GM12878 (cell line): ENCODE results near the gene TNFAIP3.

Experiments
- CBX5 ChIP-seq: sonication (generic); IDR thresholded peaks from 2 replicates; pipeline ENCODE4 v1.6.1; 2016; ENCODE audit warnings: low read depth, moderate library complexity, mild to moderate bottlenecking, inconsistent platforms
- EZH2 ChIP-seq: IDR thresholded peaks from 2 replicates; pipeline ENCODE4 v1.6.1; 2012; ENCODE audit warnings: low read depth, mild to moderate bottlenecking, control low read depth, inconsistent platforms, low read length, borderline replicate concordance; ENCODE audit not compliant: control insufficient read depth
- GABPA ChIP-seq: IDR thresholded peaks from 2 replicates; pipeline ENCODE4 v1.6.1; 2014; ENCODE audit warnings: antibody characterized with exemption, low read depth, mild to moderate bottlenecking, inconsistent platforms
- HDAC2 ChIP-seq: fragments of 200-600 bp; sonication (generic); IDR thresholded peaks from 2 replicates; pipeline ENCODE4 v1.6.1; 2017
- JUND ChIP-seq: IDR thresholded peaks from 2 replicates; pipeline ENCODE4 v1.6.1; 2012; ENCODE audit warnings: low read depth, mild to moderate bottlenecking, low read length, improper control_type of control experiment, moderate library complexity
- POLR2A ChIP-seq: IDR thresholded peaks from 2 replicates; pipeline ENCODE4 v1.6.1; 2011; ENCODE audit warnings: low read depth, mild to moderate bottlenecking, low read length
- RFX5 ChIP-seq: IDR thresholded peaks from 2 replicates; pipeline ENCODE4 v1.6.1; 2011; ENCODE audit warnings: low read depth, low read length, improper control_type of control experiment
- SP1 ChIP-seq: IDR thresholded peaks from one replicate; pipeline ENCODE4 v1.6.1; 2011; ENCODE audit warnings: low read depth, low read length
- SPI1 ChIP-seq: IDR thresholded peaks from 2 replicates; pipeline ENCODE4 v1.6.1; 2011; ENCODE audit warnings: low read depth, mild to moderate bottlenecking, low read length, moderate library complexity, borderline replicate concordance; ENCODE audit not compliant: insufficient read depth
- ZZZ3 ChIP-seq: IDR thresholded peaks from 2 replicates; pipeline ENCODE4 v1.6.1; 2011; ENCODE audit warnings: low read depth; ENCODE audit not compliant: control insufficient read depth, insufficient read length
- TF ChIP-seq, protein P1 (sequence below), 3 experiments: IDR thresholded peaks in 2 of 3; conservative IDR thresholded peaks in 1 of 3; 2 replicates each; pipeline ENCODE4 v1.5.1; 2011; ENCODE audit warnings: low read depth in 3 of 3, low read length in 3 of 3, mild to moderate bottlenecking in 3 of 3, control low read depth in 2 of 3, moderate library complexity in 2 of 3, inconsistent platforms in 1 of 3, mixed read lengths in 1 of 3; ENCODE audit not compliant: control insufficient read depth in 2 of 3, insufficient read depth in 1 of 3; ENCODE audit errors: extremely low read depth in 1 of 3
- TF ChIP-seq, protein P2 (sequence below): IDR thresholded peaks from 2 replicates; pipeline ENCODE4 v1.6.1; 2011; ENCODE audit warnings: low read depth, mild to moderate bottlenecking, low read length, moderate library complexity, borderline replicate concordance; ENCODE audit errors: extremely low read depth
- TF ChIP-seq, protein P3 (sequence below): IDR thresholded peaks from 2 replicates; pipeline ENCODE4 v1.6.1; 2012; ENCODE audit warnings: low read depth, low read length, improper control_type of control experiment
- TF ChIP-seq, protein P4 (sequence below): fragments of 450-650 bp; IDR thresholded peaks from 2 replicates; pipeline ENCODE4 v1.6.1; 2016; ENCODE audit warnings: mild to moderate bottlenecking

DNA sequence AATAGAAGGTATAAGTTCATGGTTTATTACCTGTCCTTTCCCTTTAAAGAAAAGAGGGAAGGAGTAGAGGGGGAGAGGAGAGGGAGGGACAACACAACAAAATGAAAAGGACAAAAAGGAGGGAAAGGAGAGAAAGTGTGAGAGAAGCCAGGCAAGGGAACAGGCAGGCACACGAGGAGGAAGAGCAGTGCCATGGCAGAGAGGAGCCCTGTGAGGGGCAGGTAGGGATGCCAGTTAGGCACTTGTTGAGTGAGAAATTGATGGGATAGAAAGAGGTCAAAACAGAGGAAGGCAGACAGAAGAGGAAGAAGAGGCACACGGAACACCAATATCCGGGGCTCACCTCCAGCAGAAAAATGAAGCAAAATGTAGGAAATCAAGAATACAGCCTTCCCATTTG lies 42.5 kb downstream of the TNFAIP3 start:
- TF ChIP-seq, protein P1, sequence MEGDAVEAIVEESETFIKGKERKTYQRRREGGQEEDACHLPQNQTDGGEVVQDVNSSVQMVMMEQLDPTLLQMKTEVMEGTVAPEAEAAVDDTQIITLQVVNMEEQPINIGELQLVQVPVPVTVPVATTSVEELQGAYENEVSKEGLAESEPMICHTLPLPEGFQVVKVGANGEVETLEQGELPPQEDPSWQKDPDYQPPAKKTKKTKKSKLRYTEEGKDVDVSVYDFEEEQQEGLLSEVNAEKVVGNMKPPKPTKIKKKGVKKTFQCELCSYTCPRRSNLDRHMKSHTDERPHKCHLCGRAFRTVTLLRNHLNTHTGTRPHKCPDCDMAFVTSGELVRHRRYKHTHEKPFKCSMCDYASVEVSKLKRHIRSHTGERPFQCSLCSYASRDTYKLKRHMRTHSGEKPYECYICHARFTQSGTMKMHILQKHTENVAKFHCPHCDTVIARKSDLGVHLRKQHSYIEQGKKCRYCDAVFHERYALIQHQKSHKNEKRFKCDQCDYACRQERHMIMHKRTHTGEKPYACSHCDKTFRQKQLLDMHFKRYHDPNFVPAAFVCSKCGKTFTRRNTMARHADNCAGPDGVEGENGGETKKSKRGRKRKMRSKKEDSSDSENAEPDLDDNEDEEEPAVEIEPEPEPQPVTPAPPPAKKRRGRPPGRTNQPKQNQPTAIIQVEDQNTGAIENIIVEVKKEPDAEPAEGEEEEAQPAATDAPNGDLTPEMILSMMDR (IDR thresholded peaks at IDR 0.05 in 2 of 3, conservative IDR thresholded peaks at IDR 0.05 in 1 of 3; ENCODE audit: control insufficient read depth in 2 of 3, extremely low read depth in 1 of 3, insufficient read depth in 1 of 3, low read depth in 3 of 3, low read length in 3 of 3), result no peak
- TF ChIP-seq SPI1 (no peak), ZZZ3 (no peak), SP1 (no peak), EZH2 (no peak), RFX5 (no peak), POLR2A (no peak), HDAC2 (no peak), CBX5 (no peak), JUND (no peak), GABPA (no peak)
- TF ChIP-seq, protein P2, sequence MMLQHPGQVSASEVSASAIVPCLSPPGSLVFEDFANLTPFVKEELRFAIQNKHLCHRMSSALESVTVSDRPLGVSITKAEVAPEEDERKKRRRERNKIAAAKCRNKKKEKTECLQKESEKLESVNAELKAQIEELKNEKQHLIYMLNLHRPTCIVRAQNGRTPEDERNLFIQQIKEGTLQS, result no peak
- TF ChIP-seq, protein P3, sequence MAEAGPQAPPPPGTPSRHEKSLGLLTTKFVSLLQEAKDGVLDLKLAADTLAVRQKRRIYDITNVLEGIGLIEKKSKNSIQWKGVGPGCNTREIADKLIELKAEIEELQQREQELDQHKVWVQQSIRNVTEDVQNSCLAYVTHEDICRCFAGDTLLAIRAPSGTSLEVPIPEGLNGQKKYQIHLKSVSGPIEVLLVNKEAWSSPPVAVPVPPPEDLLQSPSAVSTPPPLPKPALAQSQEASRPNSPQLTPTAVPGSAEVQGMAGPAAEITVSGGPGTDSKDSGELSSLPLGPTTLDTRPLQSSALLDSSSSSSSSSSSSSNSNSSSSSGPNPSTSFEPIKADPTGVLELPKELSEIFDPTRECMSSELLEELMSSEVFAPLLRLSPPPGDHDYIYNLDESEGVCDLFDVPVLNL, result no peak
- TF ChIP-seq, protein P4, sequence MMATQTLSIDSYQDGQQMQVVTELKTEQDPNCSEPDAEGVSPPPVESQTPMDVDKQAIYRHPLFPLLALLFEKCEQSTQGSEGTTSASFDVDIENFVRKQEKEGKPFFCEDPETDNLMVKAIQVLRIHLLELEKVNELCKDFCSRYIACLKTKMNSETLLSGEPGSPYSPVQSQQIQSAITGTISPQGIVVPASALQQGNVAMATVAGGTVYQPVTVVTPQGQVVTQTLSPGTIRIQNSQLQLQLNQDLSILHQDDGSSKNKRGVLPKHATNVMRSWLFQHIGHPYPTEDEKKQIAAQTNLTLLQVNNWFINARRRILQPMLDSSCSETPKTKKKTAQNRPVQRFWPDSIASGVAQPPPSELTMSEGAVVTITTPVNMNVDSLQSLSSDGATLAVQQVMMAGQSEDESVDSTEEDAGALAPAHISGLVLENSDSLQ, result no peak
